22Rv1 (cell line): ENCODE data around the gene TXLNG.

Experiments
- H3K27ac ChIP-seq: fragments of 450-650 bp; 2 replicates; pipeline ENCODE4 v1.5.1; 2017
- ZFX ChIP-seq: fragments of 450-650 bp; IDR thresholded peaks from 2 replicates; pipeline ENCODE4 v1.6.1; 2017; ENCODE audit warnings: antibody characterized with exemption, borderline replicate concordance
- TF ChIP-seq, protein P1 (sequence below): fragments of 450-650 bp; IDR thresholded peaks from 2 replicates; pipeline ENCODE4 v1.5.1; 2017; ENCODE audit warnings: mild to moderate bottlenecking

TXLNG gene

DNA sequence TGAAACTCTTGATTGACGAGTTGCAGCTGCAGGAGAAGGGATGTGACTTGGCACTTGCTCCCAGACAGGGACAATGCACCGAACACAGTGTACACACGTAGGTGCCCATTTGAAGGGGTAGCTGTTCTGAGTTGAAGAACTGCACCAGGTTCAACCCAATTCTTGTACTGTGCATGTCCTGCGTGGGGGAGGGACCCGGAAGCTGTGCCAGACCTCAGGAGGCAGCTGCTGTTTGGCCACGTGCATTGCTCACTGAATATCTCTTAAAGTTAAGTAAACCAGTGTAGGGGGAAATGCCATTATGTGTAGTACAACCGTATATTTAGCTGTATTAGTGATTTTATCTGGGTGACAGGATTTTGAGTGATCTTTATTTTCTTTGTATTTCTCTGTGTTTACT is 95.9 kb downstream of the TXLNG start:
- H3K27ac ChIP-seq, result peak overlapping the region; percentile 68; the same call in 1 of the 2 replicates
- TF ChIP-seq, protein P1, sequence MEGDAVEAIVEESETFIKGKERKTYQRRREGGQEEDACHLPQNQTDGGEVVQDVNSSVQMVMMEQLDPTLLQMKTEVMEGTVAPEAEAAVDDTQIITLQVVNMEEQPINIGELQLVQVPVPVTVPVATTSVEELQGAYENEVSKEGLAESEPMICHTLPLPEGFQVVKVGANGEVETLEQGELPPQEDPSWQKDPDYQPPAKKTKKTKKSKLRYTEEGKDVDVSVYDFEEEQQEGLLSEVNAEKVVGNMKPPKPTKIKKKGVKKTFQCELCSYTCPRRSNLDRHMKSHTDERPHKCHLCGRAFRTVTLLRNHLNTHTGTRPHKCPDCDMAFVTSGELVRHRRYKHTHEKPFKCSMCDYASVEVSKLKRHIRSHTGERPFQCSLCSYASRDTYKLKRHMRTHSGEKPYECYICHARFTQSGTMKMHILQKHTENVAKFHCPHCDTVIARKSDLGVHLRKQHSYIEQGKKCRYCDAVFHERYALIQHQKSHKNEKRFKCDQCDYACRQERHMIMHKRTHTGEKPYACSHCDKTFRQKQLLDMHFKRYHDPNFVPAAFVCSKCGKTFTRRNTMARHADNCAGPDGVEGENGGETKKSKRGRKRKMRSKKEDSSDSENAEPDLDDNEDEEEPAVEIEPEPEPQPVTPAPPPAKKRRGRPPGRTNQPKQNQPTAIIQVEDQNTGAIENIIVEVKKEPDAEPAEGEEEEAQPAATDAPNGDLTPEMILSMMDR, result no peak
- TF ChIP-seq ZFX, result no peak

DNA sequence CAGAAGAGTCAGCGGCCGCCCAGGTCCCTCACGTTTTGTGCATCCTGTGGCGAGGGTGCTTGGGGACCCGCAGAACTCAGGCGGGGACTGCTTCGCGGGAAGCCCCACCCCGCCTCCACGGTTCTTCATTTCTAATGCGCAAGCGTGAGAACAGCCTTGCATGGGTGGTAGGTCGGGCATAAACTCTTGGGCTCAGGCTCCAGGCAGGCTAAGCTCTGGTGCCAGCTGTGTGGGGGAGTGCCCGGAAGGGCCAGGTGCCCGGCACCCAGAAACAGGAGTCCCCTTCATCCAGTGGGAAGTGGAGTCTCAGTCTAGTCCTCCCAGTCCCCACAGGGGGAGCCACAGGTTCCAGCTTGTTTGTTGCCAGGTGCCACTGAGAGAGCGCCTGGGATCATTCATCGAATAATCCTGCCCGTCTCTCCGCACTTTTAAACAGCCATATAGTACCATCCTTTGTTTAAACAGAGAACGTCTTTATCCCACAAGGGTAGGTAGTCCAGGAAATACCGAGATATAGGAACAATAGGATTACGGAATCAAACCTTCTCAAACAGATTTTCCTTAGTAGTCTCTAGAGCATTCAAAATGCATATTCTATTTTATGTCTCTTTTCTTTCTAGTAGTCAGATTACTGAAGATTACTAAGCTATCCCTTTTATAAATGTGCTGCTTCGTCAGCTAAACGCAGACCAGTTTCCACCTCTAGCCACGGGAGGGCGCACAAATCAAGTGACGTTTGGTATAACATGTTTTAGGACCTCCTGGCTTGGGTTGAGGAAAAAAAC is 96.6 kb downstream of the TXLNG start:
- no peak for TF ChIP-seq ZFX
- TF ChIP-seq, protein P1, result peak; percentile 72
- peak overlapping the region; percentile 68 for H3K27ac ChIP-seq

DNA sequence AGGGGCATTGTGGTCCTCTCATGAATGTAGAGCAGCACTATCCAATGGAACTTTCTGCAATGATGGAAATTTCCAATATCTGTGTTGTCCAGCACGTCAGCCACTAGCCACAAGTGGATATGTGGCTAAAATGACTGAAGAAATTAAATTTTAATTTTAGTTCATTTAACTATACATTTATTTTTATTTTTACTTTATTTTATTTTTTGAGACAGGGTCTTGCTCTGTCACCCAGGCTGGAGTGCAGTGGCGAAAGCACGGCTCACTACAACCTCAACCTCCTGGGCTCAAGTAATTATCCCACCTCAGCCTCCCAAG is 97.2 kb downstream of the TXLNG start:
- H3K27ac ChIP-seq, result peak overlapping the region; percentile 68

DNA sequence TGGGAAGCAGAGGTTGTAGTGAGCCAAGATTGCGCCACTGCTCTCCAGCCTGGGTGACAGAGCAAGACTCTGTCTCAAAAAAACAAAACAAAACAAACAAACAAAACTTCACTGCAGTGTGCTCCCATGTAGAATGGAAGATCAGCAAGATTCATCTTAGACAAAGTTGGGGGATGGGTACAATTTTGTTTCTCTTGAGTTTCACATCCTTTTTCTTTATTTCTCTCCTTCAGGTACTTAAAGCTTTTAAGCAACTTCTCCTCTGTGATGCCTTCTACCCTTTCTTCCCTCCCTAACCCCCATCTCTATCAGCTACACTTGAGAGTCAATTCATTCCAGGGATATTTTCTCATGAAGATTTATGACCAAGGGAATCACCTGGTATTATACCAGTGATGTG is 99.4 kb downstream of the TXLNG start:
- H3K27ac ChIP-seq, result no peak overlapping the region
- TF ChIP-seq, protein P1, result no peak
- no peak for TF ChIP-seq ZFX

More for the DNA sequence above, 97.2 kb downstream of the TXLNG start:
- TF ChIP-seq ZFX, result no peak
- TF ChIP-seq, protein P1, result peak; percentile 40

DNA sequence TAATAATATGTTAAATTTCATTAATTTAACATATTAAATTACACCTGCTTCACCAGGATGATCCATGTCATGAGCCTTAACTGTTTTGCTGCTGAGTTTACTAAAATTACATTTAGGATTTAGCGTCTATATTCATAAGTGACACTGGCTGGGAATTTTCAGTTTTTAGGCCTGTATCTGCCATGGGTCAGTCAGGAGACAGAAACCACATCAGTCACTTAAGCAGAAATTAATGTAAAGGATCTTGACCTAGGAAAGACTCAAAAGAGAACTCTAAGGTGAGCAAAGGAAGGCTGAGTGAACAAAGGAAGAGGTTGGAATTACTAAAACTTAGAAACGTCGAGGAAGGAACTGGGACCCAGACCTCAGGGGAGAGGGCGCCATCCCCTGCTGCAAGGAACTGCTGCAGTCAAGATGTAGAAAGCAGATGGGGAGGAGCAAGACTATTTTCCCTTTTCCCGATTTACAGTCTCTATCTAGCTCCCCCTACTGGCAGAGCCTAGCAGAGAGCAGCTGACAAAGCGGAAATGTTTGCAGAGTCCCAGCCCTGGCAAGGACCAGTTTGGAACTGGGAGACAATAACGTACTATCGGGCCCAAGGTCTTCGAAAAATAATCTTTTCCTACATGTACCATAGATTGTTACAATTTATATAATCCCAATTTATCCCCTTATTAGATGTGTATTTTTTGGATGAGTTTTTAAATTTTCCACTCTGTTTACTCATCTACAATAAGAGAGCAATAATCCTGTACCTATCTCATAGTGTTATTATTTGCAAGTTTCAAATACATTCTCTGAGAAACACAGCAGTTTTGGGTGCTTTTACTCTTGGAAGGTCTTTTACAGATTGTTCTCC is 106.5 kb downstream of the TXLNG start:
- no peak overlapping the region for H3K27ac ChIP-seq

More for the DNA sequence above, 106.5 kb downstream of the TXLNG start:
- TF ChIP-seq, protein P1, result peak; percentile 86
- no peak for TF ChIP-seq ZFX
